ENCODE results near the gene RAP2C.

The RAP2C gene

DNA sequence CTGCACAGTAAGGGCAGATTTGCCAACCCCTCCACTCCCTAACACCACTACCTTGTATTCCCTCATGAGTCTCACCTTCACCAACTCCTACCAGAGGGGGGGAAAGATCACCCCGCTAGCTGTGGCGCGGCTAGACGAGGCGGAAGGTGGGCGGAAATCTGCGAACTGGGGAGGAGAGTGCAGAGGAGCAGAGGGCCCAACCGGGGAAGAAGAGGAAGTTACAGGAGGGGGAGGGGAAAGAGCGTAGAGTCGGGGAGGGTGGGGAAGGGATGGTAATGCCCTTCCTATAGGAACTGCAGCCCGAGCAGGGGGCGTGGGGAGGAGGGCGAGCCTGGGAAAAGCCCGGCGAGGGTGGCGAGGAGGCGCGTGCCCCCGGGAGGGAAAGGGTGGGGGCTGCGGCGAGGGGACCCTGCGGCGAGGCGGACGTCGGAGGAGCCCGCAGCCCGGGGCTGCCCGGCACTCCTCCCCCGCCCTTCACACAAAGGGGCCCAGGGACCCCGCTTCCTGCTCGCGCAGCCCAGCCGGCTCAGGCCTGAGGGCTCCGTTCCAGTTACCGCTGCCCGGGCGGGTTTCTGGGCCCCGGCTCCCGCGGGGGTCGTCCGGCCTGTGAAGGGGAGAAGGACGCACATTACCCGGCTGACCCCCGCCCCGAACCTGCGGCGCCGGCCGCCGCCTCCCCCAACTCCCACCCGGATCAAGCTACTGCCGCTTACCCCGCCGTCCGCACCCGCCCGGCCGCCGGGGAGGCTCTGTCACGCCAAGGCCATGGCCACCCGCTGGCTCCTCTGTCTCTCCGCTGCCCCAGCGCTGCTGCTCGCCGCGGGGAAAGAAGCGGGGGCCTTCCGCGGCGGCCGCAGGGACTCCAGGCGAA is 1.8 kb downstream of the RAP2C start:
- H3K9ac ChIP-seq (ENCODE audit: low read length) = peak overlapping the region; percentile 24

DNA sequence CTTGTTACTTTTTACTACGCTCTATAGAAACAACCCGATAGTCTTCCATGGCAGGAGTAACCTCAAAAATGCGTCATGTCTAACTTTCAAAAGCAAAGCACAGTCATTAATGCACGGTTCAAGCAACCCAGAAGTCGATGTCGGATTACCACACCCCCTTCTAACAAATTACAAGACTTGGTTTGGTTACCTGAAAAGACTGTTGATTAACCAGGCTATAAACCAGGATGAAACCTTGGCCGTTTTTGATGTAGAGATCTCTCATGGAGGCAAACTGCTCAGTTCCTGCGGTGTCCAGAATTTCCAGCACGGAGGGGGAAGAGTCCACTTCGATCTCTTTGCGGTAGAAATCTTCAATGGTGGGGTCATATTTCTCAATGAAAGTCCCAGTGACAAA is 2.4 kb downstream of the RAP2C start:
- Histone ChIP-seq H3K27ac (ENCODE audit: low read depth, low read length) (peak overlapping the region; percentile 87), H3K4me1 (ENCODE audit: control insufficient read depth, insufficient read depth, low read length) (peaks cover 4% of the 10 kb centered on the region), H3K36me3 (ENCODE audit: control insufficient read depth, insufficient read depth, low read length) (no peaks in the 10 kb centered on the region), H3K9ac (ENCODE audit: low read length) (peak overlapping the region; percentile 24), H3K27me3 (ENCODE audit: control insufficient read depth, insufficient read depth, low read length) (no peaks in the 10 kb centered on the region), H3K4me3 (ENCODE audit: low read length) (peak overlapping the region; percentile 67)

More for the DNA sequence above, 1.8 kb downstream of the RAP2C start:
- H3K4me3 ChIP-seq (ENCODE audit: low read length) = peak overlapping the region; percentile 67
- H3K4me1 ChIP-seq (ENCODE audit: control insufficient read depth, insufficient read depth, low read length) = peaks cover 4% of the 10 kb centered on the region
- peak overlapping the region; percentile 87 for H3K27ac ChIP-seq (ENCODE audit: low read depth, low read length)
- no peaks in the 10 kb centered on the region for H3K36me3 ChIP-seq (ENCODE audit: control insufficient read depth, insufficient read depth, low read length)
- no peaks in the 10 kb centered on the region for H3K27me3 ChIP-seq (ENCODE audit: control insufficient read depth, insufficient read depth, low read length)

- no peaks in the 10 kb centered on the region for H3K36me3 ChIP-seq (ENCODE audit: control insufficient read depth, insufficient read depth, low read length)
- peak overlapping the region; percentile 67 for H3K4me3 ChIP-seq (ENCODE audit: low read length)
- H3K4me1 ChIP-seq (ENCODE audit: control insufficient read depth, insufficient read depth, low read length) = peaks cover 4% of the 10 kb centered on the region
- H3K9ac ChIP-seq (ENCODE audit: low read length) = no peak overlapping the region
- H3K27ac ChIP-seq (ENCODE audit: low read depth, low read length) = no peak overlapping the region
- no peaks in the 10 kb centered on the region for H3K27me3 ChIP-seq (ENCODE audit: control insufficient read depth, insufficient read depth, low read length)
Observed at GRCh38 chrX:132216283-132216682, 3.0 kb downstream of the RAP2C start.

DNA sequence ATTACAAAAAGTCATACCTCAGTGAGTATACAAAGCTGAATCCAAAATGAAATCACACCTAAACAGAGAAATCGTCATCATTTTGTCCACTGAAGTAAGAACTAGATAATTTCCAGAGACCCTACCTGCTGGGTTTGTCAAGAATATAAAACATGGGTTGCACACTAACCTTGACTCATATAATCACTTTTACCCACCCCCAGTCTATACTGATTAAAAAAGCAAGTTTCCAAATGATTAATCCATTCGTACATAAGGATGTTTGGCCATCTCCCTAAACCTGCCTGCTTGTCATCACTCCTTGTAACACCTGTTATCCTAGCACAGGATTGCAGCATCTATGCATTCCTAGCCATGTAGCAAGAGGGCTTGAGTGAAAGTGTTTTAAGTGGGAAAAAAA is 4.7 kb downstream of the RAP2C start:
- H3K4me3 ChIP-seq (ENCODE audit: low read length) = no peak overlapping the region
- H3K27ac ChIP-seq (ENCODE audit: low read depth, low read length) = no peak overlapping the region
- H3K36me3 ChIP-seq (ENCODE audit: control insufficient read depth, insufficient read depth, low read length) = no peaks in the 10 kb centered on the region
- no peak overlapping the region for H3K9ac ChIP-seq (ENCODE audit: low read length)
- H3K27me3 ChIP-seq (ENCODE audit: control insufficient read depth, insufficient read depth, low read length) = no peaks in the 10 kb centered on the region
- H3K4me1 ChIP-seq (ENCODE audit: control insufficient read depth, insufficient read depth, low read length) = peaks cover 2% of the 10 kb centered on the region

- Histone ChIP-seq H3K9ac (ENCODE audit: low read length) (no peak overlapping the region), H3K27ac (ENCODE audit: low read depth, low read length) (no peak overlapping the region), H3K4me3 (ENCODE audit: low read length) (no peak overlapping the region), H3K27me3 (ENCODE audit: control insufficient read depth, insufficient read depth, low read length) (no peaks in the 10 kb centered on the region), H3K36me3 (ENCODE audit: control insufficient read depth, insufficient read depth, low read length) (no peaks in the 10 kb centered on the region), H3K4me1 (ENCODE audit: control insufficient read depth, insufficient read depth, low read length) (no peaks in the 10 kb centered on the region)
Observed at GRCh38 chrX:132209527-132209926, 9.7 kb downstream of the RAP2C start.

- no peaks in the 10 kb centered on the region for H3K36me3 ChIP-seq (ENCODE audit: control insufficient read depth, insufficient read depth, low read length)
- no peak overlapping the region for H3K27ac ChIP-seq (ENCODE audit: low read depth, low read length)
- H3K27me3 ChIP-seq (ENCODE audit: control insufficient read depth, insufficient read depth, low read length) = no peaks in the 10 kb centered on the region
- H3K4me3 ChIP-seq (ENCODE audit: low read length) = no peak overlapping the region
- H3K4me1 ChIP-seq (ENCODE audit: control insufficient read depth, insufficient read depth, low read length) = no peaks in the 10 kb centered on the region
- no peak overlapping the region for H3K9ac ChIP-seq (ENCODE audit: low read length)
Observed at GRCh38 chrX:132208422-132208821, 10.8 kb downstream of the RAP2C start.

GRCh38 chrX:132207996-132208395 is 11.3 kb downstream of the RAP2C start:
- H3K27me3 ChIP-seq (ENCODE audit: control insufficient read depth, insufficient read depth, low read length) = no peaks in the 10 kb centered on the region
- H3K9ac ChIP-seq (ENCODE audit: low read length) = no peak overlapping the region

DNA sequence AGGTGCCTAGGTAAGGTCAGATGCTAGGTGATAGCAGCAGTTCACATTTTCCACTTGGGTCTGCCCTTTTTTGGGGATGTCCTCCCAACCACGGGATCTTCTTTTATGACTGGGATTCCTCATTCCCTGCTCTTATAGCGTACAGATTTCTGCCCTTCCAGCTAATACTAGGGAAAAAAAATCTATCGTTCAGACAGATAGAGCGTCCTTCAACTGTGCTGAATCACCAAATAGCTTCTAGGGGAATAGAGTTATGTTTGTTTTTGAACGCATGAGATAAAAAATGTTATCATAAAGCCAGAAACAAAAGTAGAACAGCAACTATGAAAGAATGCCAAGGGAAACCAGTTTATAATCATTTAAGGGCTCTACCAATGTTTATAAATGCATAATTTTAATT is 13.0 kb downstream of the RAP2C start:
- Histone ChIP-seq H3K36me3 (ENCODE audit: control insufficient read depth, insufficient read depth, low read length) (no peaks in the 10 kb centered on the region), H3K9ac (ENCODE audit: low read length) (no peak overlapping the region), H3K4me3 (ENCODE audit: low read length) (no peak overlapping the region), H3K27ac (ENCODE audit: low read depth, low read length) (no peak overlapping the region), H3K4me1 (ENCODE audit: control insufficient read depth, insufficient read depth, low read length) (no peaks in the 10 kb centered on the region), H3K27me3 (ENCODE audit: control insufficient read depth, insufficient read depth, low read length) (no peaks in the 10 kb centered on the region)

More at GRCh38 chrX:132207996-132208395, 11.3 kb downstream of the RAP2C start:
- H3K27ac ChIP-seq (ENCODE audit: low read depth, low read length) = no peak overlapping the region
- H3K4me1 ChIP-seq (ENCODE audit: control insufficient read depth, insufficient read depth, low read length) = no peaks in the 10 kb centered on the region
- no peak overlapping the region for H3K4me3 ChIP-seq (ENCODE audit: low read length)
- H3K36me3 ChIP-seq (ENCODE audit: control insufficient read depth, insufficient read depth, low read length) = no peaks in the 10 kb centered on the region

GRCh38 chrX:132204629-132205028 is 14.6 kb downstream of the RAP2C start:
- H3K4me1 ChIP-seq (ENCODE audit: control insufficient read depth, insufficient read depth, low read length) = no peaks in the 10 kb centered on the region
- H3K36me3 ChIP-seq (ENCODE audit: control insufficient read depth, insufficient read depth, low read length) = no peaks in the 10 kb centered on the region
- no peak overlapping the region for H3K4me3 ChIP-seq (ENCODE audit: low read length)
- H3K9ac ChIP-seq (ENCODE audit: low read length) = no peak overlapping the region
- H3K27me3 ChIP-seq (ENCODE audit: control insufficient read depth, insufficient read depth, low read length) = no peaks in the 10 kb centered on the region
- H3K27ac ChIP-seq (ENCODE audit: low read depth, low read length) = no peak overlapping the region

DNA sequence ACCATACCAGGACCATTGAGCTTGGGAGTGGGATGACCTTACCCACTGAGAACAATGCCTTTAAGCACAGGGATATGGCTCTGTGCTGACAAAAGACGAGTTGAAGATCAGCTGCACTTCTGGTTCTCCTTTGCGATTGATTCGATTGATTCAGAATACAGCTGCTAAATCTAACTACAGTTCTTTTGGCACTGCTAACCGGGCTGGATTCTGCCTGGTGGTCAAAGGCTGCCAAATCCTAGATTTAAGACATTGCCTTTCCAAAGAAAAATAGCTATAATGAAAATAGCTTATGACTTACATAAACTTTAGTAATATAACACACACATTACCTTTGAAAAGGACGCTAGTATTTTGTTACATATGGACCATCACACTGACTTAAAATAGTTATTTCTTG is 18.3 kb downstream of the RAP2C start:
- Histone ChIP-seq H3K4me1 (ENCODE audit: control insufficient read depth, insufficient read depth, low read length) (no peaks in the 10 kb centered on the region), H3K4me3 (ENCODE audit: low read length) (no peak overlapping the region), H3K27ac (ENCODE audit: low read depth, low read length) (no peak overlapping the region), H3K36me3 (ENCODE audit: control insufficient read depth, insufficient read depth, low read length) (no peaks in the 10 kb centered on the region), H3K27me3 (ENCODE audit: control insufficient read depth, insufficient read depth, low read length) (no peaks in the 10 kb centered on the region), H3K9ac (ENCODE audit: low read length) (no peak overlapping the region)

GRCh38 chrX:132199941-132200340 is 19.3 kb downstream of the RAP2C start:
- Histone ChIP-seq H3K27ac (ENCODE audit: low read depth, low read length) (no peak overlapping the region), H3K27me3 (ENCODE audit: control insufficient read depth, insufficient read depth, low read length) (no peaks in the 10 kb centered on the region), H3K4me1 (ENCODE audit: control insufficient read depth, insufficient read depth, low read length) (no peaks in the 10 kb centered on the region), H3K9ac (ENCODE audit: low read length) (no peak overlapping the region), H3K36me3 (ENCODE audit: control insufficient read depth, insufficient read depth, low read length) (no peaks in the 10 kb centered on the region), H3K4me3 (ENCODE audit: low read length) (no peak overlapping the region)

- Histone ChIP-seq H3K4me1 (ENCODE audit: control insufficient read depth, insufficient read depth, low read length) (no peaks in the 10 kb centered on the region), H3K27me3 (ENCODE audit: control insufficient read depth, insufficient read depth, low read length) (no peaks in the 10 kb centered on the region), H3K4me3 (ENCODE audit: low read length) (no peak overlapping the region), H3K9ac (ENCODE audit: low read length) (no peak overlapping the region), H3K27ac (ENCODE audit: low read depth, low read length) (no peak overlapping the region), H3K36me3 (ENCODE audit: control insufficient read depth, insufficient read depth, low read length) (no peaks in the 10 kb centered on the region)
Observed at GRCh38 chrX:132193872-132194574, 25.2 kb downstream of the RAP2C start.

Measured in rectal smooth muscle tissue (tissue), 1 donor.